Activated naive CD4-positive, alpha-beta T cell treated with anti-CD3 and anti-CD28 coated beads, Interleukin-2, amount 50 U/mL, for 72 hours (primary cell): ENCODE measurements around the gene ARL6IP4. TPM values are rescaled to one million over a fixed set of nuclear protein-coding genes. Genes with fewer than 3 reads are reported as not detected.

Experiments
- ATAC-seq, 2 donors: fragments of 150-1000 bp; cut with Tn5 transposase; 2 replicates each; pipeline ENCODE4 v1.10.0; 2021; ENCODE audit warnings: mild to moderate bottlenecking in 2 of 2, moderate library complexity in 2 of 2
- DNase-seq, 2 donors: peaks; one replicate each; pipeline ENCODE4 v3.0.0; 2021 to 2022; ENCODE audit warnings: low spot score in 2 of 2
- H3K27ac Mint-ChIP-seq, 2 donors: one replicate each; pipeline ENCODE4 v1.8.0; 2022; ENCODE audit warnings: mild to moderate bottlenecking in 2 of 2, mixed read lengths in 2 of 2
- H3K36me3 Mint-ChIP-seq, 2 donors: one replicate each; pipeline ENCODE4 v1.8.0; 2022; ENCODE audit warnings: mixed read lengths in 2 of 2
- H3K9me3 Mint-ChIP-seq, 2 donors: one replicate each; pipeline ENCODE4 v1.8.0; 2022; ENCODE audit warnings: mixed read lengths in 2 of 2
- total RNA-seq, 2 donors: library from RNA; stranded (reverse); gene quantifications; one replicate each; pipeline ENCODE4 v1.2.3, GENCODE V29; 2022

ARL6IP4 gene
- total RNA-seq, 2 donors from 2014 or later = 99.9 to 180 TPM

DNA sequence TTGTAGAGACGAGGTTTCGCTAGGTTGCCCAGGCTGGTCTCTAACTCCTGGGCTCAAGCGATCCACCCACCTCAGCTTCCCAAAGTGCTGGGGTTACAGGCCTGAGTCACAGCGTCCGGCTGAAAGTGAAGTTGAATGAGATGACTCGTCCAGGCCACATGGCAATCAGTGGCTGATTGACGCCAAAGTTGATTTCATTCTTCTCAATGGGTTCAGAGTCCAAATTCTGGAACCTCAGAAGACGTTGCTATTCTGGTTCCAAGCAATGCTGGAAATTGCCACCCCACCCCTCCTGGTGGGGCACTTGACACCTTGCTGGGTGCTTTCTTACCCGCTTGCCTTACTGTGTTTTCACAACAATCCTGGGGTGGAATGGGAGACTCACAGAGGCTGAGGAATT lies 29.1 kb upstream of the ARL6IP4 start:
- DNase-seq (no peak), ATAC-seq (no peak)
- no peaks in the 10 kb centered on the region for H3K36me3 Mint-ChIP-seq
- H3K27ac Mint-ChIP-seq = no peak overlapping the region
- no peaks in the 10 kb centered on the region for H3K9me3 Mint-ChIP-seq

DNA sequence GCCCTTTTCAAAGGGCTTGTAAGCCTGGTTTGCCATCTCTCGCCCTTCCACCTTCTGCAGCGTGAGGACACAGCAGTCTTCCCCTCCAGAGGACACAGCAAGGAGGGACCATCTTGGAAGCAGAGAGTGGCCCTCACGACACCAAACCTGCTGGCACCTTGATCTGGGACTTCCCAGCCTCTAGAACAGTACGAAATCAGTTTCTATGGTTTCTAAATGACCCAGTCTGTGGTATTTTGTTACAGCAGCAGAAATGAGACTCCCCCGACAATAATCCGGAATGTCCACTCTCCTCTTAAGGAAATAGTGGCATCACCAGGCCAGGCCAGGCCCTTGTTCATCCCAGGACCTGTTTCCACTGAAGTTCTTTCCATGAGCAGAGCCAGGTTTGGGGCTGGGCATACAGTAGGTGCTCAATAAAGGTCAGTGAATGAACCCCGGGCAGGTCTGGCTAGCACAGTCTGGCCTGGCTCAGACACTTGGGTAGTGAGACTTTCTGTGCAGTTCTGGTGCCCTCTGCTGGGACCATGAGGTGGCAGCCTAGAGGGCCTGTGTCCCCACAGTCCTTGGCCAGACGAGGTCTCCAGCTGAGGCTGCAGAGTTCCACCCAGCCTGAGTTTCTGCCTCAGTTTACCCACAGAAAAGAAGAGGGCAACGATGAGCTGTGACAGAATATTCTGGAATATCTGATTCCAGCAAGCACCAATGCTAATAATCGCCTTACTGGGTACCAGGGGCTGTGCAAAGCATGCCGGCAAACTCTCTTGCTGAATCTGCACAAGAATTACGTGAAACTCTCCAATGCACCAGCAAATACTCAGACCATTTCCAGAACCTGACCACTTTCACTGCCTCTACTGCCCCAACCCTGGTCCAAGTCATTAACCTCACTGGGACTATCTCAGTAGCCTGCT lies 28.2 kb upstream of the ARL6IP4 start:
- Mint-ChIP-seq H3K27ac (no peak overlapping the region), H3K9me3 (no peaks in the 10 kb centered on the region), H3K36me3 (no peaks in the 10 kb centered on the region)
- ATAC-seq (peak; percentile 96), DNase-seq (peak; percentile 73 to 74)

DNA sequence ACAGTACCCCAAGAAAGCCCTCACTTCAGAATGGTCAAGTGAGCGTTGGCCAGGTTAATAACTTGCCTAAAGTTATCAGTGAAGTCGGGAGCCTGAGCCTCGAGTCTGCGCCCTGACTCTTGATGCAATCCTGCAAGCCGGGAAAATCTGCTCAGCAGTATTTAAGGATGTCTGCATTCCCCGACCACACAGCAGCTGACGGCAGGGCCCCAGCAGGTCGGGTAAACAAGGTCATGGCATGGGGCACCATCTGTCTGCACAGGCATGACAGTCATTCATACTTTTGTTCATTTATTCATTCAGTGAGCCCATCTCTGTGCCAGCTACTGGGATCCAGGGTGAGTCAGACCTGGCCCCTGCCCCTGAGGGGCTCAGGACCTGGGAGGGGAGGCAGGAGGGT lies 25.3 kb upstream of the ARL6IP4 start:
- Mint-ChIP-seq H3K9me3 (no peaks in the 10 kb centered on the region), H3K27ac (no peak overlapping the region), H3K36me3 (no peaks in the 10 kb centered on the region)
- DNase-seq (no peak), ATAC-seq (no peak)

DNA sequence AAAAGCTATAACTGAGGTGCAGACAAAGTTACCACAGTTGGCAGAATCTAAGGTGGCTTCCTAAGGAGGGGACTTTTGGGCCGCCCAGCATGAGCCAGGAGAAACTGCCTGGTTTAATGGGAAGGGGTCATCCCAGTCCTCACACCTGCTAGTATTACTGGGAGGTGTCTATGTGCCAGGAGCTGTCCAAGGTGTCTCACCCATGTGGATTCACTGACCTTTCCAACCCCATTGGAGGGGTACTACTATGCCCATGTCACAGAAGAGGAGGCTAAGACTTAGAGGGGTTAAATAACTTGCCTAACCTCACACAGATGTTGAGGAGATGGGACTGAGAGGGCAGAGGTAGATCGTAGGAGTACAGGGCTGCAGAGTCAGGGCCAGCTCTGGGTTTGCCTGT lies 24.4 kb upstream of the ARL6IP4 start:
- H3K9me3 Mint-ChIP-seq = no peaks in the 10 kb centered on the region
- no peaks in the 10 kb centered on the region for H3K36me3 Mint-ChIP-seq
- no peak for ATAC-seq
- H3K27ac Mint-ChIP-seq = no peak overlapping the region
- DNase-seq = no peak

DNA sequence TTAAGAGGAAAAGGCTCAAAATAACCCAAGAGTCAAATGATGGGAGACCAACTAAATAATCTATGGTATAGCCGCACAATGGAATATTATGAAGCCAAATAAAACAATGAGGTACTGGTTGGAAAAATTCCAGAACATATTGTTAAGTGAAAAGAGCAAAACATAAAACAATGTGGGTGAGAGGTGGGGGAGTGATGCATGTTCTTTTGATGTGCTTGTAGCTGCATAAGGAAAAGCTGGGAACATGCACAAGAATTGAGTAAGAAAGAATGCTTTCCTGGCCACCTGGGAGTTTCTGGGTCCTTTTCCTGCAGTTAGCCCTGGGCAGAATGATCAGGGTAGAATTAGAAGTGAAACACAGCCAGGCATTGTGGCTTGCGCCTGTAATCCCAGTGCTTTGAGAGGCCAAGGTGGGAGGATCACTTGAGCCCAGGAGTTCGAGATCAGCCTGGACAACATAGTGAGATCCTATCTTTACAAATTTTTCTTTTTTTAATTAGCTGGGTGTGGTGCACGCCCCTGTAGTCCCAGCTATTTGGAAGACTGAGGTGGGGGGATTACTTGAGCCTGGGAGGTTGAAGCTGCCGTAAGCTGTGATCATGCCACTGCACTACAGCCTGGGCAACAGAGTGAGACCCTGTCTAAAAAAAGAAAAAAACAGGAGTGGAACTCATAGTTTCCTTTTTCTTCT lies 22.1 kb upstream of the ARL6IP4 start:
- Mint-ChIP-seq H3K27ac (no peak overlapping the region), H3K9me3 (no peaks in the 10 kb centered on the region), H3K36me3 (no peaks in the 10 kb centered on the region)
- ATAC-seq (no peak), DNase-seq (no peak)

DNA sequence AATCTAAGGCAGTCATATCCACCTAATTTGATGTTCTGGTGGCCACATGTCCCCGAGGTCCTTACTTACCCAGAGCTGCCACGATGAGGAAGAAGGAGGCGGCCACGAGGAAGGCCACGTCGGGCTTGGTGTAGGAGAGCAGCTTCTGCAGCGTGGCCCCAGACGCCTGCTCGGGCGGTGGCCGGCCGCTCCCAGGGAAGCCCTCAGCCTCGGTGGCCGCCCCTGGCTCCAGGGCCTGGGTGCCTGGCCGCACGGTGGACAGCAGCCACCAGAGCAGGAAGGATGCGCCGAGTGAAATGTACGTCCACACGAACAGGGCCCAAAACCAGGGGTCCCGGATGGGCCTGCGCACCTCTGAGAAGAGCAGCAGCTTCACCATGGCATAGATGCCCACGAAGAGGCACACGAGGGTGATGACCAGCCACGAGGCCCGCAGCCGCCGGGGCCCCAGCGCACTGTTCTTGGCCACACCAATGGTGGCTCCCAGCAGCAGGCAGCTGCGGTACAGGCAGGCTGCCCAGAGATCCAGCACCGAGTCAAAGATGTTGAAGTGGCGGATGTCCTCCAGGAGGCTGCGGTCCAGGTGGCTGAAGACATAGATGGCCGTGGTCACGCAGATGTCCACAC lies 20.8 kb upstream of the ARL6IP4 start:
- DNase-seq = no peak
- no peaks in the 10 kb centered on the region for H3K36me3 Mint-ChIP-seq
- H3K9me3 Mint-ChIP-seq = no peaks in the 10 kb centered on the region
- no peak overlapping the region for H3K27ac Mint-ChIP-seq
- ATAC-seq = no peak

DNA sequence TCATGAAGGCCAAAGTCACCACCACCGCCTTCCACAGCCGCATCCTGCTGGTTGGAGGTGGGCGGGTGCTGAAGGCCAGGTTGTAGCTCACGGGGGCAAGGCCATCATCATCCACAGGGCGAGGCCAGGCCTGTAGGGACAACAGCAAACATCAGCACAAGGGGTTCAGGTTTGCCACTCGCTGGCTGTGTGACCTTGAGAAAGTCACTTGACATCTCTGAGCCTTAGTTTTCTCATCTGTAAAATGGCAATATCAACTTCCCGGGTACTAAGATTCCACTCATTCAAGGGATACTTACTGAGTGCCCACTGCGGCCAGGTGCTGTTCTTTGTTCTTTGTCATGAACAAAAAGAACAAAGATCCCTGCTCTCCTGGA lies 20.3 kb upstream of the ARL6IP4 start:
- no peak for ATAC-seq
- Mint-ChIP-seq H3K36me3 (no peaks in the 10 kb centered on the region), H3K9me3 (no peaks in the 10 kb centered on the region), H3K27ac (no peak overlapping the region)
- no peak for DNase-seq

DNA sequence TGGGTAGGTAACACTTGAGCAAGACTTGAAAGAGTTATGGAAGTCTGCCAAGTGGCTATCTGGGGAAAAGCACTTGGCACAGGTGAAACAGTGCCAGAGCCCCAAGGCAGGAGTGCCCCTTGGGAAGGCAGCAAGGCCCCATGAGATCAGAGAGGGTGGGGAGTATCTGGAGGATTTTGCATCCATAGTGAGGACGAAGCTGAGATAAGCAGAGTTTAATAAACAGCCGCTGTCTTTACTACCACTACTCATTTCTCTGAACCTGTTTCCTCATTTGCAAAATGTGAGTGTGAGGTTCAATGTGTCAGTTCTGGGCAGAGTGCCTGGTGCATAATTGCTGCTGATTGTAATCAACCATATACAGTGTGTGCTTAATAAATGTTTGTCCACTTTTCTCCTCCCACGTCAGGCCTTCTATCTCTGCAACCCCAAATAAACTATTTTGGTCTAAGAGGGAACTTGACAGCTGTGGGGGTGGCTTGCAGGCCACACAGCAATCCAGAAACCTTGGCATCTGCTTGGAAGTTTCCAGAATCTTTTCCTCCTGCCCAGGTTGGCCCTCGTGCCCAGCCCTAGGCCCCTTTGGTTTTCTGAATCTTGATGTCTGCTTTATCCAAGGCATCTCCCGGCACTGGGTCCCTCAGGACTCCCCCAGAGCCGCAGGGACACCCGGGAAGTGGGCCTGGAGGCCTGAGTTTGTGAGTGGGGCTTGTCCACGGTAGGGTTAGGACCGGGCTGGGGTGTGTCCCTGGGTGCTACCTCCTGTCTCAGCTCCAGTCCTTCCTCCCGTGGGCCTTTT lies 18.8 kb upstream of the ARL6IP4 start:
- no peak for DNase-seq
- H3K27ac Mint-ChIP-seq = no peak overlapping the region
- no peak for ATAC-seq
- no peaks in the 10 kb centered on the region for H3K36me3 Mint-ChIP-seq
- no peaks in the 10 kb centered on the region for H3K9me3 Mint-ChIP-seq

DNA sequence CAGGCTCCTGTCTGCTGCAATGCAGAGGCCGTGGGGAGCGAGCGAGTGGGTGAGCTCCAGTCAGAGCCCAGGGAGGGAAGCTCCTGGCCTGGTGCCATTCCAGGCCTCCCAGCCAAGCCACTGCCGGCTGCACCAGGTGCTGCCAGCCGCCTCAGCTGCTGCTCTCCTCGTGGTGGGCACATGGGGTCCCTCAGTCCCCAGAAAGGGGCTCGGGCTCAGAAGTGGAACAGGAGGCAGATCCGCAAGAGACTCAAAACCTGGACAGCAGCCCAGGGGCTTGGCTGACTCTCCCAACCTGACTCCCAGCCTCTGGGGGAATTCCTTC lies 16.6 kb upstream of the ARL6IP4 start:
- DNase-seq (no peak), ATAC-seq (no peak)
- no peak overlapping the region for H3K27ac Mint-ChIP-seq
- H3K9me3 Mint-ChIP-seq = no peaks in the 10 kb centered on the region
- no peaks in the 10 kb centered on the region for H3K36me3 Mint-ChIP-seq

DNA sequence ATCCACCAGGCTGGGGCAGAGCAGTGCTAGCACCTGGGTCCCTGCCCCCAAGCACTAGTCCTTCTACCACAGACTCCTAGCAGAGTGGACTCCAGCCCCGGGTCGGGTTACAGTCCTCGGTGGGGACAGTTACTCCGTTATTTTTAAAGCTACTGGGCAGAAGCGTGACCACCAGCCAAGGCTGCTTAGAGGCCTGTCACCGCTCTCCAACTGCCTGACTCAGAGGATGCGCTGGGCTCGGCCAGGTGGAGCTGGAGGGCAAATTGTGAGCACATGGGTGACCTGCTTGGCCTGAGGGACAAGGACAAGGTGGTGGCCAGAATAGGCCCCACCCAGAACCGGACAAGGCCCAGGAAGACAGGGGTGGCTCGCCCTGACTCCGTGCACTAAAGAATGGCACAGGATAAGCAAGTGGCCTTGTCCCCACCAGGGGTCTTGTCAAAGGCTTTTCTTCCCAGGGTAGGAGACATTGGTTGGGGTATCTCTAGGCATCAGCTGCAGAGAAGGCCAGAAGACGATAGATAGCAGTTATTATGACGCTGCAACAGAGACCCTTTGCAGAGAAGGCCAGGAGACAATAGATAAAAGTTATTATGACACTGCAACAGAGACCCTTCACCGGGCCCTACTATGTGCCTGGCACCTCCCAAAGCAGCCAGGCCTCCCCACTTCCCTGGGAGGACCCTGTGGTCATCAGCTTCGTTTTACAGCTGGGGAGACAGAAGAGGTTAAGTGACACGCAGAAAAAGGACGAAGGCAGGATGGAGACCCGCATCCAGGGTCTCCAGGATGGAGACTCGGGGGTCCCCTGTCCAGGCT lies 15.8 kb upstream of the ARL6IP4 start:
- no peaks in the 10 kb centered on the region for H3K36me3 Mint-ChIP-seq
- no peak for ATAC-seq
- no peak for DNase-seq
- no peak overlapping the region for H3K27ac Mint-ChIP-seq
- H3K9me3 Mint-ChIP-seq = no peaks in the 10 kb centered on the region

DNA sequence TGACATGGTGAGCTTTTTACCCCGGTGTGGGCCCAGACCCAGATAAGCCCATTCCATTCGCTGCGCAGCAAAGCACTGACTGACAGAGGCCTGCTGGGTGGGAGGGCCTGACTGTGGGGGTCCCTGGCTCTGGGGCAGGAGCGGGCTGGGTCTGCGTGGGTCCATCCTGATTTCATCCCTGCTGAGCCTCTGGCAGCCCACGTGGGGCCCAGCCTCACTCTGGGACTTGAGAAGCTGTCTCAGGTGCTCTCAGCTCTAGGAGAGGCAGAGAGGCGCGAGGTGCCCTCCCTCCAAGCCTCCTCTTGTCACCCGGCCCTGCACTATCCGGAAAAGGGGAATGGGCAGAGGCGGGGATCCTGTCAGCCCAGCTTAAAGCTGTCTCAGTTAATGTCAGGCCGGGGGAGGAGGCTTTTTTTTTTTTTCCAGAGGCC lies 15.1 kb upstream of the ARL6IP4 start:
- no peak for ATAC-seq
- no peak for DNase-seq
- Mint-ChIP-seq H3K36me3 (no peaks in the 10 kb centered on the region), H3K9me3 (no peaks in the 10 kb centered on the region), H3K27ac (no peak overlapping the region)

DNA sequence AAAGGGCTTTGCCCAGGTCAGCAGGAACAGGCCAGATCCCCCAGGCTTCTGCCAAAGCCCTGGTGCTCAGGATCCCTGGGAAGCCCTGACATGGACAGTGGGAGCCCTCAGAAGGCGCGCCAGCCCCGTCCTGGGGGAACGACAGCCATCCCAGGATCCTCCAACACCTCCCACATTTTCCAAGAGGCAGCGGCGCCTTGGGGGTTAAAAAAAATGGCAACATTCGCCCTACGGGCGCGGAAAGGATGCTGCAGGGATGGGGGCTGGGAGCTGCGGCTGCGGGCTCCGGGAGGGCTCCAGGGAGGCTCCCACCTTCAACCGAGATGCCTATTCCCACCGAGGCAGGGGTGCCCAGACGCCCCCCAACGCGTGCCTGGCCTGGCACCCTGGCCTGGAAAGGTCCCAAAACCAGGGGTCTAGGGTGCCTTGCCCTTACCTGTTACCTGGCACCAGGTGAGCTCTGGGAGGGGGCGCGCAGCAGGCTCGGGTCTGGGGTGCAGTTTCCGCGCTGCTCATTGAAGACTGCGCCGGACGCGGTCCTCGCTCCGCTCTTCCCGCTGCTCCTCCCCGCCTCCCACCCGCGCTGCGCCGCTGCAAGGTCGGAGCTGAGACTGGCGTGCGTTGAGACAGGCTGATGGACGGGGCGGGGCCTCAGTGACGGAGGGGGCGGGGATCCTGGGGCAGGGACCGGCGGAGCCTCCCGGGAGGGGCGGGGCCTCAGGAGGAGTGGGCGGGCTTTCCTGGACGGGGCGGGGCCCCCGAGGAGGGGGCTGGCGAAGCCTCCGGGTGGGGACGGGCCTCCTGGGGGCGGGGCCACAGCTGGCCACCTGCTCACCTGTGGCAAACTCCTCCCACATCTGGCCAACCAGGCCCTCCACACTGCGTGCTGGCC lies 14.4 kb upstream of the ARL6IP4 start, which contains the start of gene ABCB9:
ABCB9 (minus strand) TSS at position 613 of the 892 bp plus-strand sequence. CDS start 6,228 bp downstream, outside the sequence.
- Mint-ChIP-seq H3K9me3 (no peaks in the 10 kb centered on the region), H3K36me3 (no peaks in the 10 kb centered on the region), H3K27ac (no peak within 1 kb of the TSS)
- ATAC-seq (peak; percentile 97 to 98), DNase-seq (peak; percentile 82 to 93)

DNA sequence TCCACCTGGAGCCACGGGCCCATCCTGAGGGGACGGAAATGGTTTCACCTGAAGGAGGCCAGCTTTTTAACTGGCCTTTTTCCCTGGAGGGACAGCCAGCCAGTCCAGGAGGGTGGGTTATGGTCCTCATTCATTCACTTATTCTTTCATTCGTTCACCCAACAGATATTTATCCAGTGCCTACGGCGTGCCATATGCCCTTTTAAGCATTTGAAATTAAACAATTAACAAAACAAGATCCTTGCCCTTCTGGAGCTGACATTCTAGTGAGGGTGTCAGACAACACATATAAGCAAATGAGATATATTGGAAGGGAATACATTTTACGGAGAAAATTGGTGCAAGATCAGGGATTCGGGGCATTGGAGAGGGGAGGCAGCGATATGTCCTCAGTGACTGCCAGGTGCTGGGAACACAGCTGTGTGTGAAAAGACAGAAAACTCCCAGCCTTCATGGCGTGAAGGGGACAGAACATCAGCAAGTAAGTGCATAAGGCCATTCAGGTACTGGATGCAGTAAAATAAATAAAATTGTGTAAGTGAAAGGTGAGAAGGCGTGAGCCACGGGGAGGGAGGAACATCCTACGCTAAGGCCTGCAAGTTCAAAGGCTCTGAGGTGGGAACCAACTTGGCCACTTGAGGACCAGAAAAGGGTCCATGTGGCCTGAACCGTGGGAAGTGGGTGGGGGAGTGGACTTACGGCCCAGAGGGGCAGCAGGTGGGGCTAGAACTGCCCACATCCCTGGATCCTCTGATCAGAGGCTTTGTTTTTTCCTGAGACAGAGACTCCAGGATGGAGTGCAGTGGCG lies 13.5 kb upstream of the ARL6IP4 start:
- ATAC-seq (no peak), DNase-seq (no peak)
- Mint-ChIP-seq H3K27ac (no peak overlapping the region), H3K36me3 (no peaks in the 10 kb centered on the region), H3K9me3 (no peaks in the 10 kb centered on the region)

DNA sequence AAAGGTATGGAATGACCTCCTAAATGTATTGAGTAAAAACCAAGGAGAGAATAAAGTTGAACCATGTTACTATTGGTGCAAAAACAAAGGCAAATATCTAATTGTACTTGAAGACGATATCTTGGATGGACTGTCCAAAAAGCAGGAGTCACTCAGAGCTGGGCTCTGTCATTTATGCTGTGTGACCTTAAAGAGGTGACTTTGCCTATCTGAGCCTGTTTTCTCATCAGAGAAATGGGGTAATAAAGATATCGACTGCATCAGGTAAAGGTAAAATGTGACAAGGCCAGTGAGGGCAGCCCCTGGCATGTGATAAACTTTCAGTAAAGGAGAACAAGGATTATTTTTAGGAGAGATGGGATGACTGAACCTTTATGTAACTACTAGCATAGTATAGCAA lies 12.4 kb upstream of the ARL6IP4 start:
- no peak for ATAC-seq
- H3K27ac Mint-ChIP-seq = no peak overlapping the region
- DNase-seq = no peak
- no peaks in the 10 kb centered on the region for H3K9me3 Mint-ChIP-seq
- H3K36me3 Mint-ChIP-seq = no peaks in the 10 kb centered on the region
